Gastrocnemius medialis (tissue), 4 donors: Measurements from ENCODE around the gene CHST11.

ENCODE experiments used
- CTCF ChIP-seq, 5 experiments: fragments of 450-650 bp in 3 of 5; fragments of 200-600 bp in 2 of 5; sonication (generic) in 2 of 5; IDR thresholded peaks in 4 of 5; conservative IDR thresholded peaks in 1 of 5; 1 replicate in 4 of 5; 2 replicates in 1 of 5; pipeline ENCODE4 v1.5.1; 2016 to 2019; ENCODE audit warnings: antibody characterized with exemption in 5 of 5, mild to moderate bottlenecking in 3 of 5, moderate library complexity in 3 of 5
- POLR2A ChIP-seq, 2 donors: fragments of 450-650 bp; IDR thresholded peaks; one replicate each; pipeline ENCODE4 v1.6.1; 2017; ENCODE audit warnings: antibody characterized with exemption in 2 of 2, mild to moderate bottlenecking in 2 of 2, moderate library complexity in 2 of 2

DNA sequence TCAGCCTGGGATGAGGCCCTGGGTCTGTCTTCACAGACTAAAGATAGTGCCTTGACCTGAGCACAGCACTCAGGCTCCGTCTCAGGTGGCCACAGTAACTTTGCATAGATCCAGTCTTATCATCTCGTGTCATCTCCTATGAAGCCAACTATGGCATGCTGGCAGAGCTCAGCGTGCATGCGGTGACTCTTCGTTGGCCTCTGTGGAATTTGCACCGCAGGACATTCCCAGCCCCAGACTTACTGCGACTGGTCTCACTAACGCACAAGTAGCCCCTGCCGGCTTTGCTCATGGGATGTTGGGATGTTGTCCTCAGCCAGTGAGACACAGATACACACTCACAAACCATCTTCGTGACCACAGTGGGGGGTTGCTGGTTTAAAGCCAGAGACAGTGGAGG, 199.6 kb downstream of the CHST11 start:
- TF ChIP-seq POLR2A (IDR thresholded peaks at IDR 0.05): no peak
- no peak for TF ChIP-seq CTCF (IDR thresholded peaks at IDR 0.05 in 4 of 5, conservative IDR thresholded peaks at IDR 0.05 in 1 of 5)
